AG09309 (cell line): Measurements from ENCODE around the gene SLAIN1.
"Not testable (repeated sequence)": the region's sequence is repeated elsewhere in the genome, so short reads cannot be mapped to it uniquely, and the experiment has no call there.

Experiments
- DNase-seq: peaks from one replicate; pipeline ENCODE4 v3.0.0-alpha.2; 2010; ENCODE audit warnings: low read depth
- H3K4me3 ChIP-seq: 2 replicates; pipeline ENCODE4 v1.5.1; 2011; ENCODE audit warnings: mild to moderate bottlenecking, low read depth, low read length, moderate library complexity; ENCODE audit not compliant: control insufficient read depth
- CTCF ChIP-seq: IDR thresholded peaks from 2 replicates; pipeline ENCODE4 v1.5.1; 2011; ENCODE audit warnings: mild to moderate bottlenecking, low read depth, low read length, inconsistent platforms; ENCODE audit not compliant: insufficient read depth, control insufficient read depth; ENCODE audit errors: missing control alignments

The SLAIN1 gene

GRCh38 chr13:77697217-77698103 is at the start of gene SLAIN1:
SLAIN1 (plus strand) TSS chr13:77697687; CDS start chr13:77697914, 227 bp downstream.
- no peak for DNase-seq

GRCh38 chr13:77650409-77650808 is 47.1 kb upstream of the SLAIN1 start:
- H3K4me3 ChIP-seq: no peak overlapping the region
- TF ChIP-seq CTCF: no peak
- no peak for DNase-seq

More at GRCh38 chr13:77697217-77698103, at the start of gene SLAIN1:
- TF ChIP-seq CTCF: no peak
- H3K4me3 ChIP-seq: peak within 1 kb of the TSS; percentile 41

GRCh38 chr13:77653301-77653700 is 44.2 kb upstream of the SLAIN1 start:
- TF ChIP-seq CTCF: no peak
- DNase-seq: no peak
- no peak overlapping the region for H3K4me3 ChIP-seq

GRCh38 chr13:77660016-77660415 is 37.5 kb upstream of the SLAIN1 start:
- H3K4me3 ChIP-seq, DNase-seq: not testable (repeated sequence)

GRCh38 chr13:77660841-77661250 is 36.6 kb upstream of the SLAIN1 start:
- DNase-seq: no peak
- no peak overlapping the region for H3K4me3 ChIP-seq
- TF ChIP-seq CTCF: no peak

- not testable (repeated sequence) for H3K4me3 ChIP-seq, DNase-seq
Measured at GRCh38 chr13:77662301-77662700, 35.2 kb upstream of the SLAIN1 start.

GRCh38 chr13:77662831-77663230 is 34.7 kb upstream of the SLAIN1 start:
- not testable (repeated sequence) for H3K4me3 ChIP-seq, DNase-seq

- DNase-seq: no peak
- TF ChIP-seq CTCF: no peak
- no peak overlapping the region for H3K4me3 ChIP-seq
Measured at GRCh38 chr13:77674852-77675251, 22.6 kb upstream of the SLAIN1 start.
